Fibroblast of skin of left biceps (primary cell): ENCODE data around the gene SLC5A11.
"Not testable (repeated sequence)": the region's sequence is repeated elsewhere in the genome, so short reads cannot be mapped to it uniquely, and the experiment has no call there.

Experiments
- DNase-seq, 2 experiments: peaks; one replicate each; pipeline ENCODE4 v3.0.0-alpha.2; 2013; ENCODE audit warnings: low read depth in 2 of 2

Gene SLC5A11

GRCh38 chr16:24845726-24846547 lies at the start of gene SLC5A11:
TSS of gene SLC5A11 (plus strand) at chr16:24845963. CDS start at chr16:24858644, 12,681 bp downstream.
- DNase-seq, result no peak

- DNase-seq, result no peak
These were observed 45.2 kb upstream of the SLC5A11 start for GRCh38 chr16:24800586-24800985.

DNA sequence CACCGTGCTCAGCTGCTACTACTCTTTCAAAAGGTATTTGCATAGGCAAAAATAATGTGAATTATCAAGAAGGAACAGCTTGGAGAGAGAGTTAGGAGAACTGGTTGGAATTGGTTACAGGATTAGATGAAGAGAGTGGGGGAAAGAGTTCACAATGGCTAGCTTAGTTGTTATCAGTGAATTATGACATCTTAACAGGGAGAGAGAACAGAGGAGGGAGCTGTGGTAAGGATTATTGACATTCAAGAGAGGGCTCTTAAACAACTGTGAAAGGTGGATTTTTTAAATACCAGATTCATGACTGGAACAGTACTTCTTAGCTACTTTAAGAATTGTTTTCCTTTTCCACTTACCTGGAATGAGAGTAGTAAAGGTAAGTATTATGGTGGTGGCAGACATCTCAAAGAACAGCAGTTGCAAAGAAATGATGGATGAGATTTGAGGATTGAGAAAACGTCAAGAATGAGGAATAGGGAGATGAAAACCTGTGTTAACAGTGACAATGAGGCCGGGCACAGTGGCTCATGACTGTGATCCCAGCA lies 43.9 kb upstream of the SLC5A11 start:
- no peak for DNase-seq

DNA sequence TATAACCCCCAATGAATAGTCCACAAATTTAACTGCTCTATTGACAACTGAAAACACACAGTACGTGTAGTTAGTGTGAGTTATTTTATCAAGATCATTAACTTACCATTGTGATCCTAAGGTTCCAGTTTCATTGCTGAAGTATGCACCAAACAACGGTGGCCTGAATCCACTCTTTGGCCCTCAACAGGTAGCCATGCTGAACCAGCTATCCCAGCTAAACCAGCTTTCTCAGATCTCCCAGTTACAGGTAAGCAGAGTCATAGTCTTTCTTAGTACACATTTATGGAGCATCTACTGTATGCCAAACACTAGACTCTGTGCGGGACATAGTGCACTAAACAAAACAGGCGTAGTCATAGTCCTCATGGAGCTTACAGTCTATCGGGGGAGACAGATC lies 40.3 kb upstream of the SLC5A11 start:
- DNase-seq, result no peak

DNA sequence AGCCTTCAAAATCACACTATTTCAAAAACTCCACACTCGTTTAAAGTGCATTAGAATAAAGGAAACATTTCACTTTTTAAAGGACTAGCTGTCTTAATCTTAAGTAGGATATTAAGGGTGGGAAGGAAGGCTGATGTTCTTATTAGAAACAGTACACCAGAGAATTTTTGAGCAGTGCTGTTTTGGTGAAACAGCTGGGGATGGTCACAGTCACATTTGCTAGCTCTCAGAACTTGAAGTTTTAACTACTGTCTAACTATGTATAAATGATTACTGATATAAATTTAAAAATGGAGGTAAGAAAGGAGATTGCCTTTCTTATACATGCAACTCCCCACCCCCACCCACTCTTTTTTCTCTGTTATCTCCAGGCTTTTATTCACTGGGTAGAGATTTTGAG lies 38.5 kb upstream of the SLC5A11 start:
- DNase-seq, result no peak

DNA sequence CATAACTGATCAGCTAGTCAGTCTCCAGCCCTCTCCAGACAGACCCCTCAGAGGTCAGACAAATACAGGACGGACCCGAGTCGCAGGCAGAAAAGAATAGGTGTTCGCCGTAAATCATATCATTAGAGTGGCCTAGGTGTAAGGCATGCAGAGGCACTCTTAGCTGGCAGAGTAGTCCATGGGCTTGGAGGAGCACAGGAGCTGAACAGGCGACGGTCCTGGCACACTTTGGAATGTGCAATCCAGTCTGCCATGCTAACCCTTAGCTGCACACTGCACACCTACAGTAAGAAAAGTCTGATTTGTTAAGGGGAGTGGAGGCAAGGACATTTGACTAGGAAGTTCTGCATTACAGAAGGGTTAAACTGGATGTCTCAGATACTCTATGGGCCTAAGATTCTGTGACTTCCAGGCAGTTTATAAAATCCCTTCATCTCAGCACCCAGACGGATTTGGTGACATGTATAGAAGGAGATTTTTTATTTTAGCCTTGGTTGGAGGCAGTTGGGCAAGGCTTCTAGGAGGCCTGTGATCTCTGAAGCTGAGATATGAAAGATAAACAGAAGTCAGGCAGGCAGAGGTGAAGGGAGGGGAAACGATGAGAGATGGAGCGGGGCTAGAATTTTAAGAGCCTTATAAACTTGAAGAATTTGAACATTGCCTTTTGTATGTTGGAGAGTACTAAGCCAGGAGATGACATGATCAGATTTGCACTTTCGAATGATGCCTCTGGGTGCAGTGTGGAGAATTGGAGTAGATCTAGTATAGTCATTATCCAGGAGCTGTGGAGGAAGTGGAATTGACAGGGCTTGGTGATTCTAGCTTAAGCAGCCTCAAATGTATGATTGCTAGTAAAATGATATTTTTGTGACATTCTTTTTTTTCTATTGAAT lies 34.6 kb upstream of the SLC5A11 start:
- DNase-seq, result no peak

GRCh38 chr16:24812813-24813212 lies 33.0 kb upstream of the SLC5A11 start:
- DNase-seq, result not testable (repeated sequence)

DNA sequence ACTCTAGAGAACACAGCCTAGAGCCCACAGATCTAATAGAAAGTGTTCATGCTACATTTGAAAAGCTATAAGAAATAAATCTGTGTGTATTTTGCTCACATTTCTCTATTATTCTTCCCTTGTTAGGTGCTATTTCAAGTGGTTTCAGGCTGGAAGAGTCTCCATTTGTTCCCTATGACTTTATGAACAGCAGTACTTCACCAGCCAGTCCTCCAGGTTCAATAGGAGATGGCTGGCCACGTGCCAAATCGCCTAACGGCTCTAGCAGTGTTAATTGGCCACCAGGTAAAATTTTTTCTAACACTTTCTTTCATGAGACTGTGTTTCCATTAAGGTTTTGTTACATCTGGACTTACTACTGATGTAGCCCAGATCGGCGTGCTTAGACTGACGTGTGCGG lies 30.7 kb upstream of the SLC5A11 start:
- DNase-seq, result no peak

DNA sequence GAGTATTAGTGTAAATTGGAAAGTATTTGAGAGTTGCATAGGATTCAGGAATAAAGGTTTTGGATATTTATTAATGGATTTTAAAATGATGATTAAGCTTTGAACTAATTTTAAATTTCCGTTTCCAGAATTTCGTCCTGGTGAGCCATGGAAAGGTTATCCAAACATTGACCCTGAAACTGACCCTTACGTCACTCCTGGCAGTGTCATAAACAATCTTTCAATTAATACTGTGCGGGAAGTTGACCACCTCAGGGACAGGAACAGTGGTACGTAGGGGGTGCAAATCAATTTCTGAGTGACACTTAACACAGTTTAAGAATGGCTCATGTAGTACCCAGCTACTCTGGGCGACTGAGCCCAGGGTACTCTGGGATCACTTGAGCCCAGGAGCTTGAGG lies 29.1 kb upstream of the SLC5A11 start:
- DNase-seq, result no peak

GRCh38 chr16:24819462-24820040 lies 26.2 kb upstream of the SLC5A11 start:
- DNase-seq, result no peak

DNA sequence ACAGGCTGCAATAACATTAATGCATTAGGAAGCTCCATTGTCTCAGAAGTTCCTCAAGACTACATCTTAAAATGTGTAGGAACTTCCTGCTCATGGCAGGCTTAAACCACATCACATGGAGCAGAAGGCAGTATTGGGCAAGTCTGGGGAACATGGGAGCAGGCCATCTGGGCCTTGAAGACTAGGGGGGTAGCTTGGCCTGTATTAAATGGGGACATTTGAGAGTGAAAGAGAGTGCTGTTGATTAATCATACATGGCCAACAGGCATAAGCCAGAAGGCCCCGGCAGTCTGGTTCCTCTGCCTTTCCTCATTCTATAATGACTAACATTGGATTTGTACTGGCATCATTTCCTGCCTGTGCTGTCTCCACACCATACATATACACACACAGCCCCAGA lies 25.2 kb upstream of the SLC5A11 start:
- DNase-seq, result no peak

DNA sequence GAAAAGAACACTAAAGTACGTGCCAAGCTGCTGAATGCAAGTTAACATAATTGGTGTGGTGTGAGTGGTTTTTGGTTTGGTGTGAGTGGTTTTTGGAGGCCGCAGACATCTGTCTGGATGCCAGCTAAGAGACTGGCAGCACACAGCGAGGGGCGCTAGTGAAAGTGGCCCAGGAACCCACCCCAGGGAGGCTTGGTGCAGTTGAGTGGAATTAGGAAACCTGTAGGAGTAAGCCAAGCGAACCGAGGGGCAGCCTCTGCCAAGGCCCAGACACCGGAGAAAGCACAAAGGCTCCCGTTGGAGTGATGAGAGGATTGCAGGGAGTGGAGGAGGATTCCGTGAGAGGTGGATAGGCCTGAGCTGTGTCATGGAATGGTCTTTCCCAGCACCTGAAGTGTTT lies 24.6 kb upstream of the SLC5A11 start:
- DNase-seq, result no peak

- DNase-seq, result no peak
These were observed 23.2 kb upstream of the SLC5A11 start for GRCh38 chr16:24822542-24822941.

GRCh38 chr16:24822974-24823373 lies 22.8 kb upstream of the SLC5A11 start:
- DNase-seq, result no peak

GRCh38 chr16:24825696-24826095 lies 20.1 kb upstream of the SLC5A11 start:
- DNase-seq, result no peak

DNA sequence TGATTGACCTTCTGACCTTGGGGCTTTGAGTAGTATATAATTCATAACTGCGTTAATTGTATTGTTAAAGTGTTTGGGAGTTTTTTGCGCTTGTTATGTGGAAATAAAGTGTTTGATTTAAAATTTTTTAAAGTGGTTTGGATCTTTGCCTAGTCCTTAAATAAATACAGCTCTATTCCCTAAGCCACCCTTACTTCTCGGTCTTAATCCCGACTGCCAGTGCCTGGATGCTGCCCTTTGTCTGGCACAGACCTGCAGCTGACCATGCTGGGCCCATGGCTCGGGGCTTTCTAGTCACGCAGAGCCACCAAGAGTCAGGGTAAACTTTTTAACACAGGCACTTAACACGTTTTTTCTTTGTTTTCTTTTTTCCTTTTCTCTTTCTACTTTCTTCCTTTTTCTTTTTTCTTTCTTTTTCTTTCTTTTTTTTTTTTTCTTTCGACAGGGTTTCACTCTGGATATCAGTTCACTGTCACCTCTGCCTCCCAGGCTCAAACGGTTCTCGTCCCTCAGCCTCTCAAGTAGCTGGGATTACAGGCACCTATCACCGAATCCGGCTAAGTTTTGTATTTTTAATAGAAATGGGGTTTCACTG lies 19.6 kb upstream of the SLC5A11 start:
- no peak for DNase-seq

GRCh38 chr16:24826817-24827566 lies 18.8 kb upstream of the SLC5A11 start:
- no peak for DNase-seq

GRCh38 chr16:24829153-24829552 lies 16.6 kb upstream of the SLC5A11 start:
- no peak for DNase-seq

DNA sequence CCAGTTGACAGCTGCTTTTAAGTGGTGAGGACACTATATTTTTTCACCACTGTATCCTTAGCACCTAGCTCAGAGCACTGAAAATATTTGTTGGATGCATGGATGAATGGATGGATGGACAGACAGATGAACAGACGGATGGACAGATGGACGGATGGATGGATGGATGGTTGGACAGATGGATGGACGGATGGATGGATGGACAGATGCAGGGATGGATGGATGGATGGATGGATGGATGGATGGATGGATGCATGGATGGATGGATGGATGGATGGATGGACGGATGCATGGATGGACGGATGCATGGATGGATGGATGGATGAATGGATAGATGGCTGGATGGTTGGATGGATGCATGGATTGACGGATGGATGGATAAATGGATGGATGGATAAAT lies 12.4 kb upstream of the SLC5A11 start:
- DNase-seq, result no peak

- DNase-seq, result no peak
These were observed 11.1 kb upstream of the SLC5A11 start for GRCh38 chr16:24834459-24835335.
